SW480 (cell line): Measurements from ENCODE around the gene PPM1H.

Experiments
- DNase-seq: peaks from one replicate; pipeline ENCODE4 v3.0.0-alpha.2; 2016; ENCODE audit warnings: low spot score

Gene PPM1H

GRCh38 chr12:62604373-62604772 lies 330.6 kb downstream of the PPM1H start:
- DNase-seq: no peak

- no peak for DNase-seq
These were observed 331.2 kb downstream of the PPM1H start for GRCh38 chr12:62603811-62604098.

DNA sequence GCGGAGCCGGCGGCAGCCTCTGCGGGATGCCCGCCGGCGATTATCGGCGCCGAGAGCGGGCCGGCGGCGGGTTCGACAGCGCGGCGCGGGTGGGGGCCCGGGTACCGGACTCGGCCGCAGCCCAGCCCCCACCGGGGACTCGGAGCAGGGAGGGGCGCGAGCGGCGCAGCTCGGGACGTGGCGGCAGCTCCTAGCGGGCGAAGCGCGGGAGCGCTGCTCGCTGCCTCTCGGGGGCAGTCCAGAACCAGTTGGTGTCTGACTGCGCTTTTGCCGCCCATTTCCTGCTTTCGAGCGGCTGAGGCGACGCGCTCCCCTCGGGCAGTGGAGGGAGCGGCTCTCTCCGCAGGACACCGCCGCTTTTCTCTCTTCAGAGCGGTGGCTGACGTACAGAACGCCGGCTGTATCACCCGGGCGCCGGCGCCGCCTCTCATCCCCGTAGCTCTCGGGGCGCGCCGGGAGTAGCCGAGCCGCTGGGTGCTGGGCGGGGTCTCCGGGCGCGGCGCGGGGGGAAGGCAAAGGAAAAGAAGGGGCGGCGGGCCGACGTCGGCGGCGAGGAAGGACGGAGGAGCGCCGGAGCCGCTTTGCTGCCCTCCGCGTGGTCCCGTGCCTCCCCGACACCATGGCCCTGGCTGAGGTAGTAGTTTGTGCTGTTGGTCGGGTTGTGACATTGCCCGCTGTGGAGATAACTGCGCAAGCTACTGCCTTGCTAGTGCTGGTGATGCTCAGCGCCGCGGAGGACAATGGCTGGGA lies 331.7 kb downstream of the PPM1H start:
- DNase-seq: peak; percentile 85

- DNase-seq: peak; percentile 90
These were observed 332.5 kb downstream of the PPM1H start for GRCh38 chr12:62602255-62603060.

GRCh38 chr12:62601765-62602164 lies 333.2 kb downstream of the PPM1H start:
- peak; percentile 8 for DNase-seq

- no peak for DNase-seq
These were observed 335.0 kb downstream of the PPM1H start for GRCh38 chr12:62599854-62600437.

- DNase-seq: no peak
These were observed 336.1 kb downstream of the PPM1H start for GRCh38 chr12:62598846-62599245.

GRCh38 chr12:62597253-62597652 lies 337.7 kb downstream of the PPM1H start:
- no peak for DNase-seq
